GM18520 (cell line): Measurements from ENCODE around the gene ATP8A1.
"Not testable (repeated sequence)": the region's sequence is repeated elsewhere in the genome, so short reads cannot be mapped to it uniquely, and the experiment has no call there.

Experiments
- ATAC-seq: cut with Tn5 transposase; IDR thresholded peaks from one replicate; pipeline ENCODE4 v1.9.1; 2021; ENCODE audit not compliant: unreplicated experiment

ATP8A1 gene

DNA sequence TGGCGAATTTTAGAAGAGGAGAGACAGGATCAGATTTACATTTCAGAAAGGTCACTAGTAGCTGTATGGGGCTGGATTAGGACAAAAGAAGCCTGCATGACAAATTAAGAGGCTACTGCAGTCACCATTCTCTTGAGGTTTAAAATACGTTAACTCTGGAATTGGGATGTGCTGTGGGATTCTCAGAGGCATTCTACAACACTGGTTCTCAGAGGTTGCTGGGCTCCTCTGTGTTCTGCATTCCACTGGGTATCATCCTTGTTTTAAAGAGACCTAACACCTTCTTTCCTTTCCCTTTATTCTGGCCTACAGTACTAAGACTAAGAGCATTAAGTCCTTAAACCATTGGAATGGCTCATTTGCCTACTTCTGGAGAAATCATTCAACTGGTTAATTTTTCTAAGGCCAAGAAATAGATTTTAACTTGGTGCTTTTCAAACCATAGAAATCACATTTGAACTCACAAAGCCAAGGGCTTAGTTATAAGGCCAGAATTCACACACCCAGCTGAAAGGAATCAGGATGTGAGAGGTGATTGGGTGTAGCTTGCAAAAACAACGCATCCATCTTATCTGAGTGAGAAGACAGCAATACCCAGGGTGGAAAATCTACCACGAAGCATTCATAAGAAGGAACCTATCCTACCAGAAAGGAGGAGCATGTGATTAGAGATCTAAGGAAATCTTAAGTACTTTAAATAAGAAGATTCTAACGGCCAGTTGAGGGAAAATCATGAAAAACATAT is 143.0 kb downstream of the ATP8A1 start:
- ATAC-seq = no peak

- ATAC-seq = no peak
Observed at GRCh38 chr4:42512226-42512625, 144.7 kb downstream of the ATP8A1 start.

DNA sequence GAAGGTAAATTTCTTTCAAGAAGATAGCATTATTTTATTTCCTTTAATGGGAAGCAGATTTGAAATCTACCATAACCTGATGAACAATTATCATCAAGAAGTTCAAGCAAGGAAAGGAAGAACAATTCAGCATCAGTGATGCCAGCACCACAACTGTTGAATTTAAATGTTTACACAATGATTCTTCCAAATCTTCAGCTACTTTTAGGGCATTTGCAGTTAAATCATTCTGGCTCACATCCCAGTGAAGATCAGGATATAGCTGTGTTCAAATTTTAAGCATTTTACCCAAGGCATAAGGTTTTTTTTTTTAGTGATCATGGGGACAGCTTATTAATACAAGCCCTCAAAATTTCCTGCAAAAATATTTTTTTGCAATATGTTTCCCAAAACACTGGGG is 146.7 kb downstream of the ATP8A1 start:
- no peak for ATAC-seq

DNA sequence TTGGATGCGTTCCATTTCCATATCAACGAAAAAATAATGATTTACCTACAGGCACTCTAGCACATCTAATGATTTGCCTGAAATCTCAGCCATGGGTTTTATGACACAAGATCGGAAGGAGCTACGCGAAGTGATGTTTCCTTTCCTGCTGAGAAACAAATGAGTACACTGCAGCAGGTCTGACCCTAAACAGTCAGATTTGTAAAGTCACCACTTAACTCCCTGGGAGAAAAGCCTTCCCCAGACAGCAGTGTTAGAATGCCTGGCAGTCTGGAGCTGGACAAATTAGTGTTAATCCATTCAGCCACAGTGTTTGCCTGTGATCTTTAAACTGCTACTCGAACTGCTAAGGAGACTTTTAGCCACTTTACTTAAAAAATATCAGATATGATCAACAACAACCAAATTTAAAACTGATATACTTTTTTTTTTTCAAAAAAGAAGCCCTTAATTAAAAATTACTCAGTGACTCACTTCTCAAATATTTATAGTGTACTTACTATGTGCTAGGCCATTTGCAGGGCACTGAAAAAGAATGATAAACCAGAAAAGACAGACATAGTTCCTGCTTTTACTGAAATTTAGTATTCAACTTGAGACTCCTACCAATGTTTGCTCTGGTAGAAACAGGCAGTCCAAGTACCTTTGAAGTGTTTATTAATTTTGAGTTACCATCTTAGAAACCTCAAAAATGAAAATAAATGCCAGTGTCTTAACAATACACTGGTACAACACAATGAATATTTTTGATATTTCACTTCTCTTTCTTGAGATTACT is 155.1 kb downstream of the ATP8A1 start:
- no peak for ATAC-seq

- no peak for ATAC-seq
Observed at GRCh38 chr4:42498040-42498439, 158.9 kb downstream of the ATP8A1 start.

DNA sequence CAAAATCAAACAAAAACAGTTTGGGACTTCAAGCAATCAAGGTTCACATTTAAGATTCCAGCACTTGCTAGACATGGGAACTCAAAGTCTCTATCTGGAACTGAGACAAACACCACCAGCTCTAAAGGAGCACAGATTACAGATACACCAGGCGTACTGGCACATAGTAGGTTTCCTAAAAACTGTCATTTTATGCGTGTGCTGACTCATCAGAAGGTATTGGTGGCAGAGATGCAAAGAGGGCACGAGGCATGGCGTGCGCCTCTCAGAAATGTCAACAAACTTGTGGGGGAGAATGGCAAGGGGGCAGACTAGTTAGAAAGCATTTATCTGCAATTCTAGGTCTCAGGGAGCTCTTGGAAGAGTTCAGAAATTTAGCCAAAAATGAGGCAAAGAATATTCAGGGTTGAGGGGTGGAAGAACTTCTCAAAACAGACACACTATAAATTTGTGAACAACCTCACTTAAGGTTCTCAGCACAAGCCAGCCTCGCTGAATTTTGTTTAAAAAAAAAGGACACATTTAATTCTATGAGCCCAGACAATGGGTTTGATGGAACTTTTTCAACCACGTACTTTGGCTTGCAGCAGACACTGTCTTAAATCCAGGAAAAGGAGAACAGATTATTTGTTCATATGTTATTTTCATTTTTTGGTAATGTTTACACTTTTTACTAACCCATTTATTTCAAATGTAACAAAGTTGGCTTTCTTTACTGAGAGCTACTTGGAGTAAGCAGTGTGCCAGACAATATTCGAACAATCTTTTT is 159.6 kb downstream of the ATP8A1 start:
- ATAC-seq = no peak

DNA sequence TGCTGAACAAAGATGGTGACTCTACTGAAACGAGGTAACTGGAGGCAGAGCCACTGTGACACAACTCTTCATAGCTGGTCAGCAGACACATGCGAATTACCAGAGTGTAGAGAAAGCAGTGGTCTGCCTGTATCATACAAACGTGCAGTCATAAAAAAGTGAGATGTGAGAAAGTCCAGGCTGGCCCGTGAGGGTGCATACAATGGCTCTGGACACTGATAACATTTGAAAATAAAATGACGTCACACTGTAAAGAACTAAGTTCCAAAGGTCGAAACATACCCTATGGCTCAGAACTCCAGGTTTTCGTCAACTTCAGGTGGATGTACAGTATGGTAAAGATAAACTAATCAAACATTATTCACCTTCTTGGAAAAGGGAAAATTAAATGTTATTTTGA is 163.9 kb downstream of the ATP8A1 start:
- no peak for ATAC-seq

- no peak for ATAC-seq
Observed at GRCh38 chr4:42490015-42490414, 166.9 kb downstream of the ATP8A1 start.

DNA sequence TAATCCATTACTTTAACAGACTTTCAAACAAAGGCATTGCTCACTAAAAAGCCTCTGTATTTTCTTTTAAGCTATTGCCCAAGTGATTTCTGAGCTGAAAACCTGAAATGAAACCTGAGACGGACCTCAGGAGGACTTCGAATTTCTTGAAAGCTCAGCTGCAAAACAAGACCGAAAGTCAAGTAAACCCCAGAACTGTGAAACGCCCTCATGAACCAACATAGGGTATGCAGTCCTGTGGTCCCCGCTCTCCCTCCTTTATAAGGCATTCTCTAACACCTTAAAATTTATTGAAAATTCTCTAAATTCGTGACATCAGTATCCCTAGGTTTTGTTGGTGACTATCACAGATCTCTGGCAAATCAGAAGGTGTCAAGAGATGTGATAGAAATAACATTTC is 167.8 kb downstream of the ATP8A1 start:
- peak; percentile 52 for ATAC-seq

DNA sequence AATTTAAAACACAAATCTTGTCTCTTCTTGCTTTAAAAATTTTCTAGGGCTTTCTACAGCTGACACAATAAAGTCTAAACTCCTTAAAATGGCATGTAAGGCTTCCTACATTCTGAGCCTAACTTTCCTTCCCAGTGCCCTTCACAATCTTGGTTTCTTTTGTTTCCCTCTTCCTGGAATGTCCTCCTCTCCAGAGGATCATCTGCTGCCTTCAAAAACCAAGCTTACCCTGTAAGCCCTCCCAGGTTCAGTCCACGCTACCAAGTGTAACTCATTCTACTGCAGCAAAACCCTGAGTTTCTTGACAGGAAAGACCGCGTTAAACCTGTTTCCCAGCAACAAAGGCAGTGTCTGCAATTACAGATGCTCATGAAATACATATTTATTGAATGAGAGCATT is 168.4 kb downstream of the ATP8A1 start:
- ATAC-seq = no peak

DNA sequence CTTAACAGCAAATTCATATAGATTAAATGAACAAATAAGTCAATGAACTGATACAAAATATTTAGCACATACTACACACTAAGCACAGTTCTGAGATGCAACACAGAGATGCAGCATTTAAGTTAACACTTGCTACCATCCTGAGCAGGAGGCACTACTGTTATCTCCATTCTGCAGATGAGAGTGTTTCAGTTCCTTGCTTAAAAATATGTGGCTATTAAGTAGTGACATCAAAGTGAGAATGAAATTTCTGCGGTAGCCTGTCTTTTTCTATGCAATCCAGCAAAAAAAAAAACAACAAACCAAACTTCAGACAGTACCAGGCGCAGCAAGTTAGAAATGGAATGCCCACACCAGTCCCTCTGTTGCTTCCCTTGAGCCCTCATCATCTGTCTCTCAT is 168.8 kb downstream of the ATP8A1 start:
- ATAC-seq = peak; percentile 84

DNA sequence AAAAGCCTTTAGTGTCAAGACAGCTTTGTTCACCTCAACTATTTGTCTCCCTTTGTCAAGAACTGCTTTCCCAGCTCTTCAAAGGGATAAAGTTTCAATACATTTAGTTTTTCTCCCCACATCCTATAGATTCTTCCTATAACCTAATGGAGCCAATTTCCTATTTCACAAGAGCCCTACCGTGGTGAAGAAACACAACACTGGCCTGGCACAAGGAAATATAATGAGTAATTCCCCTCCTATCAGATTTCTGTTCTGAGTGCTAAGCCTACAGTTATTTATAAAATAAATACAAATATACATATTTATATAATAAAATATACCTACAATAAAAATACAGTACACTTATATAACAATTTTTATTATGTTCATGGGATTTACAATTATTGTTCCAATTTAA is 169.7 kb downstream of the ATP8A1 start:
- no peak for ATAC-seq

GRCh38 chr4:42486156-42486555 is 170.7 kb downstream of the ATP8A1 start:
- ATAC-seq = not testable (repeated sequence)

DNA sequence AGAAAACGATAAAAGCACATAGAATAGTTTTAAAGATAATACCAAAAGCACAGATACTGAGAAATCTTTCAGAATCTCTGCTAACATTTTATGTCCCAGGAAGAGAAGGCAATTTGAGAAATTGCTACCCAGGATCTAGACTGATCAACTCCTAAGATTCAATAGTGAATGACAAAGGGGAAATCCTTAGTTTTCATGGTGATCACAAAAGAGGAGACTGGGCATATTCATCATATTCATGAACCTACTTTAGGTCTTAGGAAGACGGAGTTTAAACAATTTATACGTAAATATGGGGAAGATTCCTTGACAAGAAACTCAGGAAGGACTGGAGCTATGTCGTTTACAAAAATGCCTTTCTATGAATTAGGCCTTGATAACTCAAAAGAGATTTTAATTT is 172.3 kb downstream of the ATP8A1 start:
- ATAC-seq = no peak

DNA sequence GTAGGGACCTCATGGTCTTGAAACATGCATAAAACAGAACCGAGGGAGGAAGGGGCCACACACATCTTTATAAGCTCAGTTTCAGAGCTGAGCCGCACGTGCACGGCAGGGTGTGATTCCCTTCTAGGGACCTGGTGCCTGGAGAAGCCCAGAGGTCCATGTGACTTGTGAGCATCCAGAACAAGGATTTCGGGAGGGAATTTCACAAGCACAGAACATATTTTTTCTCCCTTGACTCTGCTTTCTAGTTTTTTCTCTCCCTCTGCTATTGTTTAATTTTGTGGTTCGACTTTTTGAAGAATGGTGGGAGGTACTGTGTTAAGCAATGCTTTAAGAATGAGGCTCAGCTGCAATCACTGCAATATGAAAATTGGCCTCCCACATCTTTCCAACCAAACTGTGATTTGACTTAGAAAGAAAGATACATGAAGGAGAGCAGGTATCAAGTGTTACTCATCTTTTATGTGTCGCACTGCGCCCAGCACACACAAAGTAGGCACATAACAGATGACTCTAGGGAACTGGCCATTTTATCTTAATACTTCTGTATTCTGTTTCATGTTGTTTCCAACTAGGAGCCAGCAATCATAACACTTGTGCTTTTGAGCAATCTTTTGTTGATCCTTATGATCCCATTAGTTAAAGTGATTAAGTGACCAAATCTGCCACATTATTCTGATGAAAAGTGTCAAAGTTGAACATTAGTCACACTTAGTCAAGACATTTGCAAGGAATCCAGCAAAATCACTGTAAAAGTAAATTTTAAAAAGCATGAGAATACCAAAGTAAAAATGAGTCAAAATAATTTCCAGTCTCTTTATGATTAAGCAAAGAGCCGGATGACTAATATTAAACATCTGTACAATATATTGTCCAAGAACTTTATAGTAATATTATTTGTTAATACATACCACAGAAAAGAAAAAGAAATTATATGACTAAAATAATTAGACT is 173.2 kb downstream of the ATP8A1 start:
- ATAC-seq = no peak

- ATAC-seq = no peak
Observed at GRCh38 chr4:42482516-42483327, 174.2 kb downstream of the ATP8A1 start.

- no peak for ATAC-seq
Observed at GRCh38 chr4:42480717-42481116, 176.2 kb downstream of the ATP8A1 start.

DNA sequence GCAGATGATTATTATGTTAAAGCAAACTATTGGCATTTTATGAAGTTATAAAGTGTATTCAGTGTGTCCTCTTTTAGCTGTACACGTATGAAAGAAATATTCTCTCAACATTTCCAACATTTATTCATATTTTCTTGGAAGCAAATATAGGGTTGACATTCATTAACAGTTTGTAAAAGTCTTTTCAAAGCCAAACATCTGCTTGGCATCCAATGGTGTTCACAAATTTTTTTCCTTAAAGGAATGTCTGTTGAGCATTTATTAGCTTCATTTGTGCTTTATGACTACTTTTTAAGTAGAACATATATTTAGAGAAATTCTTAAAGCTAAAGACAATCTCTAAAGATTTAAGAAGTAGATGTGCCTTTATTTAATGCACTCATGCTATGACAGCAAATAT is 176.6 kb downstream of the ATP8A1 start:
- ATAC-seq = no peak

- no peak for ATAC-seq
Observed at GRCh38 chr4:42478946-42479345, 178.0 kb downstream of the ATP8A1 start.

- ATAC-seq = peak; percentile 66
Observed at GRCh38 chr4:42478509-42478908, 178.4 kb downstream of the ATP8A1 start.
